KG1 (cell line): ENCODE measurements around the gene RIPOR3.
"Not testable (repeated sequence)": the region's sequence is repeated elsewhere in the genome, so short reads cannot be mapped to it uniquely, and the experiment has no call there.

Experiments
- DNase-seq: peaks from one replicate; lab custom pipeline; 2025; lab: John Stamatoyannopoulos, UW

The RIPOR3 gene

DNA sequence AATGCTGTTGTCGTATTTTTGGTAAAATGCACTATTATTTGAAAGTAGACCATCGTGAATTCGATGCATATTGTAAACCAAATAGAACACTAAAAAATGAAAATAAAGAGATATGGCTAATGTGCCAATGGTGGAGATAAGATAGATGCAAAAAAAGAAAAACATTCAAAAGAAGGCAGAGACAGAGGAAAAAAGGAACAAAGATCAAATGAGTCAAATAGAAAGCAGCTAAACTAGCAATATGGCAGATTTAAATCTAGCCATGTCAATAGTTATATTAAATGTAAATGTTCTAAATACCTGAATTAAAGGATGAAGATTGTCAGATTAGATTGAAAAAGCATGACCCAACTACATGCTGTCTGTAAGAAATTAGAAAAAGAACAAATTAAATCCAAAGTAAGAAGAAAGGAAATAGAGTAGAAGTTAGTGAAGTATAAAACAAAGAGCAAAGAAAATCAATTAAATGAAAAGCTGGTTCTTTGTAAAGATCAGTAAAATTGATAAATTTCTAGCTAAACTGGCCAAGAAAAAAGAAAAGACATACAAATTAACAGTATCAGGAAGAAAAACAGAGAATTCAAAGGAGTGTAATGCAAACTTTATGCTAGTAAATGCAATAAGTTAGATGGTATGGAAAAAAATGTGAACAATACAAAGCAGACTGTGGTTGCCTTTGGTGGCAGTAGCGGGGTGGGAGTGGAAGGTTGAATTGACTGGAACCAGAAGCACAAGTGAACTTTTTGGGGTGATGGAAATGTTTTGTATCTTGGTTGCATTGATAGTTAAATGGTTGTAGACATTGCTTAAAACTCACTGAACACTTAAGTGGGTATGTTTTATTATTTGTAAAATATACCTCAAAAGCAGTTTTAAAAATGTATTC lies 136.4 kb downstream of the RIPOR3 start:
- no peak for DNase-seq

DNA sequence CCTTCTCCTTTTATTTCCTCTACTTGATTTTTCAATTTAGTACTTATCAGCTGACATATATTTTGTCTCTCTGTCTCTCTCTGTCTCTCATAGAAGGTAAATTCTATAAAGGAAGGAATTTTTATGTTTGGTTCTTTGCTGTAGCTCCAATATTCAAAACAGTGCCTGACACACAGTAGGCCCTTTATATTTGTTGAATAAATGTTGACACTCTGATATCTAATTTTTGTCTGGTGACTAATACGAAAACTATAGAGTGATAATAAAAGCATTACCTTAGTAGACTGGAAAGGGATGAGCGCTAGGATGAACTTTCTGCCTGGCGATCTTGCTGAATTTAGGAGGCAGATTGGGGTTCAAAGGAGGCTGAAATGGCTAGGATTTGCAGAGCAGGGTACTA lies 138.4 kb downstream of the RIPOR3 start:
- DNase-seq, result no peak

DNA sequence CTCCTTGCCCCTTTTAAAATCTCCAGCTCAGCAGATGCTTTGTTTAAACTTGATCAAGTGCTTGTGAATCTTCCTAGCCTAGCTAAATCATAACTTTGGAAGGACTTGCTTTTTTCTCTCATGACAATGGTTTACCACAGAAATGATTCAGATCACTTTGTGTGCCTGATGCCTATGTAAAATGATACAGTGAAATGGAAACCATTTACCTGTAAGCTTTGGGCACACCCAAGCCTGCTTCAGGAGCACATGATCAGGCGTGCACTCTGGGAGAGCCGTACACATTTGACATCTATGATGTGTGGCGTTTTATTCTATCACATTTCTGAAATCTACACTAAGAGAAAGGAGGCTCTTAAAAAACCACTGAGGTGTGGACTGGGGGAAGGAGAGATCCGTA lies 140.1 kb downstream of the RIPOR3 start:
- DNase-seq, result no peak

DNA sequence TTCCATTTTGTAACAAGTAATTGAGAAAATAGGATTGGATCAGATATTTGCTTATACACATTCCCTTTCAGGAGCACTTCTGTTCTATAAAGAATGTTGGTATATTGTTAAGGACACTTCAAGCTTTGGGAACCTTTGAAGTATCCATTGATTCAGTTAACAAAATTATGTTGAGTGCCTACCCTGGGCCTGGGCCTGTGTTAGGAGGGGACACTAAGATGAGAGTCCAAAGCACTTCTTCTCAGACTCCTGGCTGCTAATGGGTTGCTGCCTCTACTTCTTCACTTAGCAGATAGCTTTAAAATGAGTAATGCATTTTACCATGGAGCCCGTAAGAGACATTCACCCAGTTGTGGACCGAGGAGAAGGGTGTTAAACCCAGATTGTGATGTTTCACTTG lies 140.8 kb downstream of the RIPOR3 start:
- no peak for DNase-seq

DNA sequence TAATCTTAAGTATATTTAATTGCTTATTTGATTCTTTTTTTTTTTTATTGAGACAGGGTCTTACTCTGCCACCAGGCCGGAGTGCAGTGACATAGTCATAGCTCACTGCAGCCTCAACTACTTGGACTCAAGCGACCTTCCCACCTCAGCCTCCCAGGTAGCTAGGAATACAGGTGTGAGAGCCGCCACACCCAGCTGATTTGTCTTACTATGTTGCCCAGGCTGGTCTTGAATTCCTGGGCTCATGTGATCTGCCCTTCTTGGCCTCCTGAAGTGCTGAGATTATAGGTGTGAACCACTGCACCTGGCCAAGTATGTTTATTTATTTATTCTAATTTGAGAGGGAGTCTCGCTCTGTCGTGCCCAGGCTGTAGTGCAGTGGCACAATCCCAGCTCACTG lies 142.9 kb downstream of the RIPOR3 start:
- no peak for DNase-seq

DNA sequence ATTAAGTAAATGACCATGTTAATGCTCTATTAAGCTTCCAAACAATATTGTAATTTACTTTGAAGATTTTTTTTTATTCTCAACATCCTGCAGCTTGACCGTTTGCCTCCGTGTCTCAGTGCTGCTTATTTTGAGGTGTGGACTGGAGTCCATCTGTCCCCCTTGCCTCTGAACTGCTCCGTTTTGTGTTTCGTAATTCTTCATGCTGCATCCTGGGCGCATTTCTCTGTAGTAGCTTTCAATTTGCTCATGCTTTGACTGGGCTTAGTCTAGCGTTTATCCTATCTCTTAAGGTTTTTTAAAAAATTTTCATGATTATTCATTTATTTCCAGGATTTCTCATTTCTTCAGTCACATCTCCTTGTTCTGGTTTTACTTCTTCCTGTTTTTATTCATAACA lies 143.4 kb downstream of the RIPOR3 start:
- no peak for DNase-seq

DNA sequence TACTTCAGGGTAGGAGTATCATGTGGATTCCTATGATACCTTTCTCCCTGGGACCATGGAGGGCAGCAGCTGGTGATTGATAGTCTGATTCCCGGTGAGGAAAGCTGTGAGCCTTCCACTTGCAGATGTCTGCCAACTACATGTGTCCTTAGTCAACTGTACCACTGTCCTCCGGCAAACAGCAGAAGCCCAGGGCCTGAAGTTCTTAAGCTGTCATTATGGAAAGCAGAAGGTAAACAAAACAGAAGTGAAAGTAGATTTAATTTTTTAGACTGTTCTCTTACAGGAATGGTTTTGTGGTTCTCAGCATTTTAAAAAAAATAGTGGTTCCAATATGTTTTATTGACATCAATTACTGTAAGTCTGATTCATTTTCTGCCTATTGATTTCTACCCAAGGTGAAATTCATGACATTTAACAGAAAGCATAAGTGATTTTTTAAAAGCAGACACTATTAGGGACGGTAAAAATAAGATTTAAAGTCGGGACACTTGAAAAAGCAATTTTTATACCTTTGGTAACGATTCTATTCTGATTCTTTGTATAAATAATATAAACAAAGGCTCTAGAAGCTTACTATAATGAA lies 144.5 kb downstream of the RIPOR3 start:
- peak; percentile 26 for DNase-seq

DNA sequence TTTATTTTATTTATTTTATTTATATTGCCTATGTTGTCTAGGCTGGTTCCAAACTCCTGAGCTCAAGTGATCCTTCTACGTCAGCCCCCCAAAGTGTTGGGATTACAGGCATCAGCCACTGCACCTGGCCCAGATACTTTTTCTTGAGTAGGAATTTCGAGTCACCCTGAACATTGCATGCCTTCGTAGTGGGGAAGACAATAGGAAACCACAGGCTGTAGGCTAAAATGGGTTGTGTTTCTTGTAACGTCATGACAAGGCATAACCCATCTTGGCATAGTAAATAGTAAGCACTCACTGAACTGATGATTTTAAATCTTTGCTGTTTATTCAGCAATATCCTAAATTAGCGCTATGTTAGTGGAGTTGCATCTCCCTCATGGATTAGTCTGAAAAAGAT lies 146.2 kb downstream of the RIPOR3 start:
- no peak for DNase-seq

DNA sequence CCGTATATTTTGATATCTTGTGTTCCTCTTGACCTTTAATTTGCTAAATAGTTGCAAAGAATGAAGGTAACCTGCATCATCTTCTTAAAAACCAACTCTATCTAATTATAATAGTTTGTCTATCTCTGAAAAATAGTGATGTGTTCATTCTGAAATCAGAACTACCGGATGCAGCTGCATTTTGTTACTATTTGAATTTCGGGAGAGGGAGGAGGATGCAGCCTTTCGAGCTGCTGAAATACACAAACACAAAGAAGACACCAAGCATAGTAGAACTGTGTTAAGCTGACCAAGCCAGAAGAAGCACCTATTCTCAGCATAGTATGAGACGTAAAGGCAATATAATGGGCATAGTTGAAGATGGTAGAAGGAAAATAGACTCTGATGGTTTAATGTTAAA lies 148.0 kb downstream of the RIPOR3 start:
- DNase-seq, result no peak

DNA sequence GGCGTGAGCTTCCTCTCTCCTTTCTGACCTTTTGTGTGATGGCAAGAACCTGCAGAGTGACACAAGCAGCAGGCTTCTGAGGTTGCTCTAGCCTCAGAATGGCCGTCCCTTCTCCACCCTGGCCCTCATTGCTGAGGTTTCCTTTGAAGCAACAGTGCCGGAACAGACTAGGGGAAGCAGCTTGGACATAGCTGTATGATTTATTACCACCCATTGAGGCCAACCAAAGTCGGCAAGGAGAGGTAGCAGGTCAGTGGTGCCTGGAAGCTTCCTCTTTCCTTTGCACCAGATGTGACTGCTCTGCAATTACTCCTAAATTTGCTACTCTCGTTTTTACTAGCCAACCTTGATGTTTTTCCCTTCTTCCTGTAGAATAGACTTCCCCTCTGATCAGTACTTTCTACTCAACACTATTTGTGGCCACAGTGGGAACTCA lies 149.7 kb downstream of the RIPOR3 start:
- peak; percentile 85 for DNase-seq

DNA sequence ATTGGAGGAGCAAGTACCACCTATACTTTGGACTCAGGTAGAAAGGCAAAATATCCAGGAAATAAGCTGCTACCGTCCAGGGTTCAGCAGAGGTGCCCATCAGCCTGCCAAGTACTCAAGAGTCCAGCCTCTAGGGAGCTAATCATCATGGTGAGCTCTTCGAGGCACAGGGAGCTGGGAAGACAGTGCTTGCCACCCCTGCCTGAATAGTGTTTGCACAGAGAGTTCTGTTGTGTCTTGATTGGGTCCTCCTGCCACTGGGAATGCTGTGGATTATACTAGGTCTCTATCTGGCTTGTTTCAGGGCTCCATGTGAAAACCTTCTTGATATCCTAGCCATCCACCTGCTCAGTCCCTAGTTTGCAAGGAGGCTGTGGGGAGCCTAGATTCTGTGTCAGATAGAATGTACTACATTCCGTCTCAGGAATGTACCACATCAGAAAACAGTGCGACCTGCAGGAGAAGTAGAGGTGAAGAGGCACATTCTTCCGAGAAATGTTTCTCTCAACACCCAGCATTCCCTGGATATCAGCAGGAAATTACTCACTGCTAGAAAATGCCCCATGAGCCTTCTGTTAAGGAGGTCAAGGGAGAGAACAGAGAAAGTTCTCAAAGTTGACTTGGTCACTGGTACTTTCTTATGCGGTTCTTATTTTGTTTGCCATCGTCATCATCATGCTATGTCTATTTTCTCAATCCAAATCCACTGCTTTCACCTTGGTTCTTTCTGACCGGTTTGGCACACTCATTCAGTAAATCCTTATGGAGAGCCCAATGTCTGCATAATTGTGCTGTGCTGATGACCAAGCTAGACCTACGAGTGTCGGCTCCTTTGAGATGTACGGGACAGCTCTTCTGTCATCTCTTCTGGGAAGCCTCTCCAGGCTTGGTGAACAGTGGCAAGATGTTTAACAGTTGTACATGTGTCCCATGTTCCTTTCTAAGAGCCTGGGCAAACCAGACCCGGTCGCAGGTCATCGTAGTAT lies 150.4 kb downstream of the RIPOR3 start:
- peak; percentile 79 for DNase-seq

DNA sequence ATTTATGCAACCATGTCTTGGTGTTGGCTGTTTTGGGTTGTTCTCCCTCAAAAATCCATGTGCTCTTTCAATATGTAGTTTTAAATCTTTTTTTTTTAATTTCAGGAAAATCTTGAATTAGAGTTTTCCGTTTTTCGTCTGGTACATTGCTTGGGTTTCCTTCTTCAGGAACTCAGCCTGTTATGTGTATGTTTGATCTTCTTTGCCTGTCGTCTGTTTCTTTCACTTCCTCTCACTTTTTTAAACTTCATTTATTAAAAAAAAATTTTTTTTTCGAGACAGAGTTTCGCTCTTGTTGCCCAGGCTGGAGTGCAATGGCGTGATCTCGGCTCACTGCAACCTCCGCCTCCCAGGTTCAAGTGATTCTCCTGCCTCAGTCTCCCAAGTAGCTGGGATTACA lies 151.5 kb downstream of the RIPOR3 start:
- DNase-seq, result not testable (repeated sequence)

DNA sequence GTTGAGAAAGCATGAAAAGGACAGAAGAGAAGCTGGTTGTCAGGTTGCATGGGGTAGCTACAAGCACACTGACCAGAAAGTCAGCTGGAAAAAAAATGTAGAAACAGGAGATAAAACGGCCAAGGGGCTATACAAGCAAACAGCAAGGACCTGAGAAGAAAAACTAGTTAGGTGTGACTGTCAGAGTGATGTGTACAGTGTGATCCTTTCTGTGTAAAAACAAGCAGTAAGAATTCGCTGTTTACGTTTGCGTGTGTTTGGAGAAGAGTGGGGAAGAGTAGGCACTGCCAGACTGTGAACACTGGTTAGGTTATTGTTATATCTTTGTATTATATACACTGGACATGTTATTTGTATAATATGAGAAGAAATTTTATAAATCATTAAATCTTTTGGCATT lies 153.1 kb downstream of the RIPOR3 start:
- DNase-seq, result no peak

DNA sequence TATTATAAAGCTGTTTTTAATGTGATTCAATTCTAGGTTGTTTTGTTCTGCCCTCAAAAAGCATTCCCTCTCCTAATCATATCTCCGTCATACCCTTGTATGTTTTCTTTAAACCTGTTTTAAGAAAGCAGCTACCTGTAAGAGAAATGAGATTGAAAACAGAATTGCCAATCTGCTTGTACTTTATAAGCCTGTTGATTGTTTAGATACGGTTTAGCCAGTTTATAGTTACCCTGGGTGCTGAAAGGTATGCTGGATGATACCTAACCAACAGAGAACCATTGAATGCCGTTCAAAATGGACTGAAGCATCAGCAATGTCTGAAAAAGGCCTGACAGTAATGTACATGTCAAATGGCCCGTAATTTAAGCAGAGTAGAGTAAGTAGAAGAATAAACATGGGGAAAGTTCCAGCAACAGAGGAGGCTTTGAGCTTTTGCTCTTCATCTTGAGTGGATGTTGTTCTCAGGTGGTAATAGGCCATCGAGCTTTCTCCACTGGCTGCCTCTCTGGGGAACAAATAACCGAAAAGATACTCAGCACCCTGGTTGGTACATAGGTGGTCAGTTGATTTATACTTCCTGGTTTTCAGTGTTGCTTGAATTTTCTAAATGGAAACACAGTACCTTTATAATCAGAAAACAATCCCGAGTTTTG lies 153.7 kb downstream of the RIPOR3 start:
- DNase-seq, result no peak

DNA sequence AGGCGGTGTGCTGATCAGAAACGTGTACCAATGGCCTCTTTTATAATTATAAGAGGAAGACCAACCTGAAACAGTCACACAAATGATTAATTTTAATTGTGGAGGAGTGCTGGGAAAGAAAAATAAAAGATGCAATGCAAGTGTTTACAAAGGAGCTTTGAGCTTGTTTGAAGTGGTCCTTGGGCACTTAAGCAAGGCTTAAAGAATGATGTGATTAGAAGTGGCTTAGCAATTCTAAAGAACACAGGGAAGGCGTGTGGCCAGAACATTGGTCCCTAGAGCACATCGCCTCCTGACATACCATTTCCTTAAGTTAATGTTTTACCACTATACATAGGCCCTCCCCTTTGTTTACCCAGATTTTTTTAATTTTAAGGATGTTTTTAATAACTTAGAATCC lies 155.0 kb downstream of the RIPOR3 start:
- no peak for DNase-seq
